Aorta (tissue), 5 donors: Measurements from ENCODE around the gene FAM216B. TPM values are rescaled to one million over a fixed set of nuclear protein-coding genes. Genes with fewer than 3 reads are reported as not detected.
A peak's percentile ranks its signal among the peaks of the same experiment; 100 is the strongest.

Experiments
- ATAC-seq: fragments of 200-7000 bp; cut with Tn5 transposase; one replicate; pipeline ENCODE4 v1.9.1; 2022; ENCODE audit warnings: moderate library complexity; ENCODE audit not compliant: low FRiP score
- DNase-seq, 2 donors: peaks; one replicate each; pipeline ENCODE4 v3.0.0-alpha.2; 2020
- H3K27ac ChIP-seq, 2 donors: one replicate each; pipeline ENCODE4 v1.5.1; 2013; ENCODE audit warnings: low read length in 2 of 2, mild to moderate bottlenecking in 2 of 2, moderate library complexity in 2 of 2, control low read depth in 1 of 2, inconsistent platforms in 1 of 2, low read depth in 1 of 2
- H3K27me3 ChIP-seq, 2 donors: one replicate each; pipeline ENCODE4 v1.6.1; 2013; ENCODE audit warnings: control low read depth in 1 of 2, low read length in 1 of 2, mild to moderate bottlenecking in 1 of 2, moderate library complexity in 1 of 2; ENCODE audit not compliant: insufficient read depth in 2 of 2, control insufficient read depth in 1 of 2
- H3K36me3 ChIP-seq, 2 donors: one replicate each; pipeline ENCODE4 v1.6.1; 2013; ENCODE audit warnings: control low read depth in 1 of 2, low read length in 1 of 2, mild to moderate bottlenecking in 1 of 2; ENCODE audit not compliant: insufficient read depth in 2 of 2, control insufficient read depth in 1 of 2
- H3K4me1 ChIP-seq, 2 donors: one replicate each; pipeline ENCODE4 v1.6.1; 2013; ENCODE audit warnings: low read length in 2 of 2, control low read depth in 1 of 2, mild to moderate bottlenecking in 1 of 2, moderate library complexity in 1 of 2; ENCODE audit not compliant: insufficient read depth in 2 of 2, control insufficient read depth in 1 of 2
- H3K4me3 ChIP-seq, 2 donors: one replicate each; pipeline ENCODE4 v1.5.1; 2013; ENCODE audit warnings: low read length in 2 of 2, control low read depth in 1 of 2, mild to moderate bottlenecking in 1 of 2
- H3K9me3 ChIP-seq: one replicate; pipeline ENCODE4 v1.6.1; 2013; ENCODE audit warnings: mild to moderate bottlenecking, low read length; ENCODE audit not compliant: control insufficient read depth
- WGBS, 2 donors: extraction: QIAGEN DNeasy Blood & Tissue Kit; methylation state at CpG; one replicate each; pipeline ENCODE4 v1.1.7; 2013; 5-methylcytosine and 5-hydroxymethylcytosine counted together
- intact Hi-C, 2 donors: fragments of 100-400 bp; cut with DNase I; formaldehyde crosslinking; loops; one replicate each; pipeline versions ENCODE4 v1.14.2 to v1.15.0; 2022
- long read RNA-seq, 2 donors: library from polyadenylated mRNA; unstranded; transcript quantifications; one replicate each; pipeline ENCODE4 v2.0.0, GENCODE V29; 2020 to 2021
- polyA plus RNA-seq, 2 donors: library from polyadenylated mRNA; stranded (reverse); fragments of 200-250 nt; gene quantifications; one replicate each; pipeline ENCODE4 v1.2.3, GENCODE V29; 2013
- total RNA-seq, 2 donors: library from RNA; stranded (reverse); fragmentation: NEBNext Ultra II Directional; extraction: Animal tissue kit (Norgen Biotek cat#: 25700); gene quantifications; one replicate each; pipeline ENCODE4 v1.2.1, GENCODE V29; 2021
- donor health status: healthy with polysubstance abuse.
- donor health status: Bipolar disorder and iron deficiency.
- donor health status: DM: no; HTN: no; CAD: no.
- donor health status: DM: no; HTN: no; CAD: no.
- donor health status: DM: yes; HTN: yes; CAD: no.

FAM216B gene
- not detected for total RNA-seq
- not detected for polyA plus RNA-seq
- long read RNA-seq, donor 1 = 0 reads
- long read RNA-seq, donor 2 = 0 reads

DNA sequence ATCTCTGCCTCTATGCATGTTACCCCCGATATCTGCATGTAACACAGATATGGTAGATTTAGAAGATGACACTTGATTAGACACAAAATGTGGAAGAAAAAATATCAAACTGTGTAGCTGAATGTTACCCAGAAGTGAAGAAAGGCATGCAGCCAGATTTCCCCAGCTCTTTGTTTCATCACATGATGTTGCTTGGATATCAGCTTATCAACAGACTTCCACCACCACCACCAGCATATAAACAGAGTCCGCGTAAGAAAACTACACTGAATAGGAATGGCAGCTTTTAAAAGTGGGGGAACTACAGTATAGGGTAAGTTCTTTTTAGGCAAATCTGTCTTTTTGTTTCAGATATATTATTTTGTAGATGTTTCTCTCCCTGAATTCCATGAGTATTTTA is at the start of gene FAM216B:
FAM216B (plus strand) TSS at position 233 of the 400 bp plus-strand sequence. CDS start 2,484 bp downstream, outside the sequence.
- no peak within 1 kb of the TSS for H3K4me3 ChIP-seq
- H3K36me3 ChIP-seq = no peaks in the 10 kb centered on the region
- H3K27me3 ChIP-seq = no peaks in the 10 kb centered on the region
- no peak for DNase-seq
- 87 to 90% methylated on average over 3 of the region's 3 CpGs for WGBS, 2 donors
- intact Hi-C loops = no loop called here
- H3K4me1 ChIP-seq = no peaks in the 10 kb centered on the region
- peaks cover 1% of the 10 kb centered on the region for H3K9me3 ChIP-seq
- H3K27ac ChIP-seq = no peak within 1 kb of the TSS
- ATAC-seq = no peak

DNA sequence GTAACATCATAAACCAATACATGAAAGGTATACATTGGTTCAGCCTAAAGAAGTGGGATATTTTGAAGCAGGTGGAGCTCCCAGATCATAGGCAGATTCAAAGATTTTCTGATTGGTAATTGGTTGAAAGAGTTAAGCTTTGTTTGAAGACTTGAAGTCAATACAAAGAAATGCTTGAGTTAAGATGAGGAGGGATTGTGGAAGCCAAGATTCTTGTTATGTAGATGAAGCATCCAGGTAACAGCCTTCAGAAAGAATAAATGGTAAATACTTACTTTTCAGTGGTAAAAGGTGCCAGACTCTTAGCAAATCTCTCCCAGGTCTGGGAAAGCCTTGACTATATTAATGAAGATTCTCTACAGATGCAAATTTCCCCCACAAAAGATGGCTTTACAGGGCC is 49.3 kb upstream of the FAM216B start:
- H3K4me3 ChIP-seq = no peak overlapping the region
- DNase-seq (no peak), ATAC-seq (no peak)
- intact Hi-C loops = no loop called here
- peaks cover 0 to 2% of the 10 kb centered on the region in 2 donors for H3K4me1 ChIP-seq
- no peak overlapping the region for H3K27ac ChIP-seq
- H3K9me3 ChIP-seq = no peaks in the 10 kb centered on the region
- no peaks in the 10 kb centered on the region for H3K36me3 ChIP-seq
- H3K27me3 ChIP-seq = no peaks in the 10 kb centered on the region

DNA sequence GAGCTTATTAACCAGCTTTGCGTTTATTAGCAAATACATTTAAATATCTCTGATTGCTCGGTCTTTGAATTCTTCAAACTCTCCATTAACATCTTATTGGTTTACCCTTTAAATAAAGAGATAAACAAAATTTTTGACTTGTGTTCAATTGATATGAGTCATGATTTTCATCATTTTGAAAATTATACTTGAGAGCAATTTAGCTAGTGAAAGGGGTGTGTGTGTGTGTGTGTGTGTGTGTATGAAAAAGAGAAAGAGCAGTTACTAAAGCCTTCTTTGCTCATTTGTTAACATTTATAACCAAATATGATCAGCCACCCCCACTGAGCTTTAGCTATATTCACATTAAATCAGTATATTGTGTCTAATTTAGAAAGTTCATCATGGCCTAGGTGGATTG is 48.3 kb upstream of the FAM216B start:
- ATAC-seq = no peak
- H3K4me1 ChIP-seq = peaks cover 0 to 2% of the 10 kb centered on the region in 2 donors
- no peaks in the 10 kb centered on the region for H3K9me3 ChIP-seq
- WGBS, 2 donors = 97% methylated on average over 2 of the region's 2 CpGs
- no peak overlapping the region for H3K27ac ChIP-seq
- no peak overlapping the region for H3K4me3 ChIP-seq
- no peaks in the 10 kb centered on the region for H3K36me3 ChIP-seq
- H3K27me3 ChIP-seq = no peaks in the 10 kb centered on the region
- DNase-seq = no peak
- intact Hi-C loops = no loop called here

DNA sequence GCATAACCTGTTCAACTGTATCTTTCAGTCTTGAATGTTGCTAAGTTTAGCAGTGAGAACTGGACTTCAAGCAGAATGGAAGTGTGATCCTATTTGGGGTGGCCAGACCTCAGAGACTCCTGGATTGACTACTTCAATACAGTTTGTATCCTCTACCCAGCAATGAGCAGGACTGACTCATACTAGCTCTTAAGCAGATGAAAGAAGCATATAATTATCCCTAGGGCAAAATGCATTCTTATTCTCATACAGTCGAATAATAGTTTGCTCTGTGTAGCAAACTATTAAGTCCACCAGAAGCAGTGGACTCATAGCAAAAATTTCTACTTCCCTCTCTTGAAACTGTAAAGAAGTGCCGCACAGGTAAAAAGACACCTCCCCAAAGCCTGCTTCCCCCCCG is 46.4 kb upstream of the FAM216B start:
- intact Hi-C loops = no loop called here

DNA sequence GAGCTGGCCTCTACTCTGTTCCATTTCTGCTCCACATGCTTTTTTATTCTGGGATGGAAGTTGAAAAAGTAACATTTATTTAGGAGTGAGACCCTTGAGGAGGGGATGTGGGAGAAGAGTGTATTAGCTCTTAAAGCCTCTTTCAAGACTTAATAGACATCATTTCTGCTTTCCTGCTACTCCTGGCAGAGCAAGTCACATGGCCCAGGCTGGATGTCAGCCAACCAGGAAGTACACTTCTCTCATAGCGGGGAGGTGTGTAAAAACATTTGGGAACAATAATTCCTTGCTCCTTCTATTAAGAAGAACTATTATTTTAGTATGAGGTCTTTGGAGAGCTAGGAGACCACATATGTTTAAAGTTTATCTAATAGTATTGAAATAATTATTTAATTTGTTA is 40.6 kb upstream of the FAM216B start:
- DNase-seq = peak in 1 of 2 donors; percentile 81

More for the DNA sequence above, 46.4 kb upstream of the FAM216B start:
- H3K27ac ChIP-seq = no peak overlapping the region
- DNase-seq (no peak), ATAC-seq (no peak)
- WGBS, 2 donors = 85 to 94% methylated on average over 3 of the region's 3 CpGs
- peaks cover 0 to 2% of the 10 kb centered on the region in 2 donors for H3K4me1 ChIP-seq
- H3K36me3 ChIP-seq = no peaks in the 10 kb centered on the region
- H3K27me3 ChIP-seq = peaks cover 0 to 1% of the 10 kb centered on the region in 2 donors
- no peaks in the 10 kb centered on the region for H3K9me3 ChIP-seq
- no peak overlapping the region for H3K4me3 ChIP-seq

DNA sequence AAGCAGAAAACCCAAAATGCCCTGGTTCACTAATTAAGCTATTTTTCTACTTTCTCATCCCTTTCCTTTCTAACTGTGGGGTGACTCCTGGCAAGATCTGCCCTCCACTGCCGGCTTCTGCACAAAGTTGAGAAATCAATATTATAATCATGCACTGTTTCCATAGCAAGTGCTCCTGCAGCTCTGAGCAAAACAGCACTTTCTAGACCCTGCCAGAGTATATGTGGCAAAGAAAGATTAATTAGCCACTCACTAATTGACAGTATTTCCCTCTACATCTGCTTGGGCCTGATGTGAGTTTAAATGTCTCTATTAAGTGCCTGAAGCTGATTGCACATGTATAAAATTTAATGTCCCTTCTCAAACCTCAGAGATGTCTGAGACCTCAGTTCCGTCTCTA is 39.5 kb upstream of the FAM216B start:
- Histone ChIP-seq H3K27me3 (peaks cover 0 to 1% of the 10 kb centered on the region in 2 donors), H3K36me3 (no peaks in the 10 kb centered on the region), H3K4me1 (no peaks in the 10 kb centered on the region), H3K27ac (no peak overlapping the region), H3K9me3 (peaks cover 1% of the 10 kb centered on the region), H3K4me3 (no peak overlapping the region)
- ATAC-seq (no peak), DNase-seq (no peak)
- intact Hi-C loops = no loop called here
- WGBS, 2 donors = 91% methylated on average over 2 of the region's 2 CpGs

More for the DNA sequence above, 40.6 kb upstream of the FAM216B start:
- no peaks in the 10 kb centered on the region for H3K9me3 ChIP-seq
- peaks cover 0 to 2% of the 10 kb centered on the region in 2 donors for H3K4me1 ChIP-seq
- H3K36me3 ChIP-seq = no peaks in the 10 kb centered on the region
- intact Hi-C loops = no loop called here
- 33 to 54% methylated on average over 1 of the region's 1 CpG for WGBS, 2 donors
- H3K27me3 ChIP-seq = peaks cover 0 to 1% of the 10 kb centered on the region in 2 donors
- no peak overlapping the region for H3K27ac ChIP-seq
- H3K4me3 ChIP-seq = no peak overlapping the region
- no peak for ATAC-seq

DNA sequence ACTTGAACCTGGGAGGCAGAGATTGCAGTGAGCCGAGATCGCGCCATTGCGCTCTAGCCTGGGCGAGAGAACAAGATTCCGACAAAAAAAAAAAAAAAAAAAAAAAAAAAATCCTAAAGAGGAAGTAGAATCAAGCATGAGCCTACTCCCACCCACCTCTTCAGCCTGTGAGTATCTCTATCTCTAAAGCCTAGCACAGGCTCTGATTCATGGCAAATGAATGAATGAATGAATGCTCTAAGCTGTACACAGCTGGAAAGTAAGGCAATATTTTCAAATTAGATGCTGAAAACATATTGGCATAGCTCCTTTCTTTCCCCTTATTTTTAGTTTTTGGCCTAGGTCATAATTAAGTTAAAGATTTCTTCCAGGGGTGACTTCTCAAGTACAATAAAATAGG is 35.7 kb upstream of the FAM216B start:
- Histone ChIP-seq H3K36me3 (no peaks in the 10 kb centered on the region), H3K9me3 (peaks cover 1% of the 10 kb centered on the region), H3K4me1 (peaks cover 0 to 2% of the 10 kb centered on the region in 2 donors), H3K4me3 (no peak overlapping the region), H3K27me3 (peaks cover 0 to 2% of the 10 kb centered on the region in 2 donors), H3K27ac (no peak overlapping the region)
- ATAC-seq (no peak), DNase-seq (no peak)
- 94 to 95% methylated on average over 6 of the region's 6 CpGs for WGBS, 2 donors
- intact Hi-C loops = no loop called here

DNA sequence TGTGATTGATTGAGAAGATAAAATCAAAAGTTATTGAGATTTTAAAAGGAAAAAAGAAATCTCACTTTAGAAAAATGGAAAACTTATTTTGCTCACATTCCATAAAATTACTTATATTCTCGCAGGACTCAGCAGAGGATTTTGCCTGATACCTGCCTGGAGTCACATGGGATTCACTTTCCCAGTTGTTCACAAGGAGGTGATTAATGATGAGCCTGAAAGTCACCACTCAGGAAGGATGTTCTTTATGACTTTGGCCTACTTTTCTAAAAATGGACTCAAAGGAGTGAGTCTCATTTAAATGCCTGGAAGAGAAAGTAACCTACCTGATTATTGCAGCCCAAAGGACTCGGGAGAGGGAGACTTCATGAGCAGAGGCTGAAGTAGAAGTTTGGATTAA is 34.5 kb upstream of the FAM216B start:
- H3K4me1 ChIP-seq = peaks cover 0 to 5% of the 10 kb centered on the region in 2 donors
- no peak for ATAC-seq
- H3K4me3 ChIP-seq = no peak overlapping the region
- no peak for DNase-seq
- H3K9me3 ChIP-seq = peaks cover 1% of the 10 kb centered on the region
- no peaks in the 10 kb centered on the region for H3K36me3 ChIP-seq
- WGBS, 2 donors = 98 to 100% methylated on average over 2 of the region's 2 CpGs
- peaks cover 0 to 2% of the 10 kb centered on the region in 2 donors for H3K27me3 ChIP-seq
- H3K27ac ChIP-seq = no peak overlapping the region
- intact Hi-C loops = no loop called here

DNA sequence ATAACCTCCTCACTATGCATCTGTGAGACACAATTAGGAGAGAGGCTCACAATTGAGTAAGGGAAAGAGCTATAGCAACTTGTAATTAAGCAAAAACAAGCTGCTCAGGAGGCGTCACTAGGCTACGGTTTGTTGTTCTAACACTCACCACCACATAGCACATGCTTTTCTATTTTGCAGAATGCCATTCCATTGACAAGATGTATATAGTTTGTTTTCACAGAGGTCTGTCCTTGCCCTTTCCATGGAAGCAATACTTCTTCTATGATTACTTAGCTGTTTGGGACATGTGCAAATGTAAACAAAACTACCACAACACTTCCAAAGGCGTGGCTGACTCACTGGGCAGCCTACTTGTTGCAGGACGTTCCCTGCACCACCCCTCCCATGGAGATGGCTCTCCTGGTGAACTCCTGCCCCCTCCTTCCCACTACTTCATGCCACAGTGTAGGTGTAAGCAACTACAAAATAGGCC is 33.9 kb upstream of the FAM216B start:
- H3K9me3 ChIP-seq = peaks cover 1% of the 10 kb centered on the region
- no peak overlapping the region for H3K4me3 ChIP-seq
- no peaks in the 10 kb centered on the region for H3K36me3 ChIP-seq
- no peak overlapping the region for H3K27ac ChIP-seq
- peaks cover 0 to 5% of the 10 kb centered on the region in 2 donors for H3K4me1 ChIP-seq
- intact Hi-C loops = no loop called here
- WGBS, 2 donors = 83 to 87% methylated on average over 4 of the region's 4 CpGs
- no peak for ATAC-seq
- peaks cover 0 to 2% of the 10 kb centered on the region in 2 donors for H3K27me3 ChIP-seq
- DNase-seq = no peak
